ENCODE data around the gene GPR137B.
"Not testable (repeated sequence)": the region's sequence is repeated elsewhere in the genome, so short reads cannot be mapped to it uniquely, and the experiment has no call there.

The GPR137B gene

GRCh38 chr1:236163463-236164153 is 21.3 kb downstream of the GPR137B start:
- no peak for DNase-seq

- DNase-seq = no peak
Measured at GRCh38 chr1:236164273-236164672, 21.9 kb downstream of the GPR137B start.

GRCh38 chr1:236165238-236165981 is 23.1 kb downstream of the GPR137B start:
- DNase-seq = no peak

- DNase-seq = no peak
Measured at GRCh38 chr1:236166041-236166440, 23.7 kb downstream of the GPR137B start.

- DNase-seq = no peak
Measured at GRCh38 chr1:236167154-236167553, 24.8 kb downstream of the GPR137B start.

GRCh38 chr1:236167578-236167977 is 25.2 kb downstream of the GPR137B start:
- no peak for DNase-seq

GRCh38 chr1:236168716-236169429 is 26.5 kb downstream of the GPR137B start:
- no peak for DNase-seq

- no peak for DNase-seq
Measured at GRCh38 chr1:236172041-236172579, 29.8 kb downstream of the GPR137B start.

GRCh38 chr1:236173174-236173767 is 30.9 kb downstream of the GPR137B start:
- DNase-seq = no peak

GRCh38 chr1:236175642-236176336 is 33.5 kb downstream of the GPR137B start:
- no peak for DNase-seq

GRCh38 chr1:236176337-236177336 is 34.3 kb downstream of the GPR137B start:
- no peak for DNase-seq

- DNase-seq = no peak
Measured at GRCh38 chr1:236179634-236180033, 37.3 kb downstream of the GPR137B start.

- DNase-seq = no peak
Measured at GRCh38 chr1:236181059-236181458, 38.7 kb downstream of the GPR137B start.

GRCh38 chr1:236185687-236186086 is 43.3 kb downstream of the GPR137B start:
- DNase-seq = no peak

GRCh38 chr1:236186471-236186870 is 44.1 kb downstream of the GPR137B start:
- not testable (repeated sequence) for DNase-seq

GRCh38 chr1:236188084-236188483 is 45.7 kb downstream of the GPR137B start:
- not testable (repeated sequence) for DNase-seq

- DNase-seq = no peak
Measured at GRCh38 chr1:236193184-236193583, 50.8 kb downstream of the GPR137B start.

GRCh38 chr1:236200925-236201324 is 58.6 kb downstream of the GPR137B start:
- no peak for DNase-seq

- no peak for DNase-seq
Measured at GRCh38 chr1:236201786-236202185, 59.4 kb downstream of the GPR137B start.

- DNase-seq = no peak
Measured at GRCh38 chr1:236204039-236204438, 61.7 kb downstream of the GPR137B start.

GRCh38 chr1:236204656-236205055 is 62.3 kb downstream of the GPR137B start:
- no peak for DNase-seq
